ENCODE data around the gene IL4R. TPM values are rescaled to one million over a fixed set of nuclear protein-coding genes. Genes with fewer than 3 reads are reported as not detected.

Gene IL4R
- total and polyA plus RNA-seq, 2 of the 8 experiments (the other 6 are each of a cell fraction or from before 2014, with no cell fraction given) = 29.1 to 29.4 TPM

DNA sequence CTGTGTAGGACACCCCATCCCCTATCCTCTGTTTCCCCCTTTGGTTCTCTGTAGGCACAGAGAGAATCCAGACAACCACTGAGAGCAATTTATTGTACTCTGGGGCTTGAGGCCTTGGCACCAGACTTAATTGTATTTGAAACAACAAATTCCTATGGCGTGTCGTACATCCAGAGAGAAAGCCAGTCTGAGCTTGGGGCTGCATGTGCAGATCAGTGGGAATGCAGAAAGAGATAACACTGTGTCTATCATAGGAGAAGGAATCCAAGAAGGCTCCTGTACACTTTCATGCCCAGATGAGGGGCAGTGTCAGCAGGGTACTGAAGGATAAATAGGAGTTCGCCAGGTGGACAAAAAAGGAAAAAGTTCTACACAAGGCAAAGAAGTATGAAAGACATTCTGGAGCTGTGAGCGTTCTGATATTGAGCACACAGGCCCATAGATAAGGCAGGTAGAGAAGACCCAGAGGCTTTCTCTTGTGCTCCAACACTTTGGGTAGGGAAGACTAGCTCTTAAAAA, 22.0 kb upstream of the IL4R start (continued):
- TF ChIP-seq RBBP5 (IDR thresholded peaks at IDR 0.05; ENCODE audit: borderline replicate concordance, low read depth, low read length) (no peak), SIRT6 (IDR thresholded peaks at IDR 0.05; ENCODE audit: low read length) (no peak)

All from H1 (cell line).